Measurements from ENCODE around the gene EPC2. TPM values are rescaled to one million over a fixed set of nuclear protein-coding genes. Genes with fewer than 3 reads are reported as not detected.

Gene EPC2
- total RNA-seq: 24.2 TPM
- long read RNA-seq, partial matches to known transcripts: 4 of 9 reads
- long read RNA-seq, other reads (novel, unspliced or antisense): 3 of 9 reads

- peak; percentile 94 for ATAC-seq
- peak; percentile 94 for DNase-seq
- intact Hi-C loops (cut with micrococcal nuclease): no loop called here
These were observed at the start of gene EPC2 for GRCh38 chr2:148643998-148644882. Gene EPC2 (plus strand): TSS chr2:148644751. CDS start chr2:148645018, 267 bp downstream.

GRCh38 chr2:148596018-148596417 lies 48.5 kb upstream of the EPC2 start:
- DNase-seq: no peak
- intact Hi-C loops (cut with micrococcal nuclease): no loop called here
- no peak for ATAC-seq

GRCh38 chr2:148599109-148599991 lies 45.2 kb upstream of the EPC2 start:
- intact Hi-C loops (cut with micrococcal nuclease): no loop called here
- ATAC-seq: no peak
- DNase-seq: no peak

- DNase-seq (no peak), ATAC-seq (no peak)
- intact Hi-C loops (cut with micrococcal nuclease): no loop called here
These were observed 41.5 kb upstream of the EPC2 start for GRCh38 chr2:148602885-148603561.

- DNase-seq (no peak), ATAC-seq (no peak)
- intact Hi-C loops (cut with micrococcal nuclease): no loop called here
These were observed 41.0 kb upstream of the EPC2 start for GRCh38 chr2:148603562-148603920.

- ATAC-seq (no peak), DNase-seq (no peak)
- intact Hi-C loops (cut with micrococcal nuclease): no loop called here
These were observed 39.6 kb upstream of the EPC2 start for GRCh38 chr2:148604927-148605326.

- intact Hi-C loops (cut with micrococcal nuclease): no loop called here
- ATAC-seq: no peak
- no peak for DNase-seq
These were observed 37.0 kb upstream of the EPC2 start for GRCh38 chr2:148607566-148607965.

GRCh38 chr2:148613231-148614013 lies 31.1 kb upstream of the EPC2 start:
- no peak for DNase-seq
- intact Hi-C loops (cut with micrococcal nuclease): no loop called here
- ATAC-seq: no peak

GRCh38 chr2:148614014-148614321 lies 30.6 kb upstream of the EPC2 start:
- intact Hi-C loops (cut with micrococcal nuclease): no loop called here
- no peak for DNase-seq
- peak; percentile 33 for ATAC-seq

GRCh38 chr2:148614322-148615049 lies 30.1 kb upstream of the EPC2 start:
- intact Hi-C loops (cut with micrococcal nuclease): no loop called here
- ATAC-seq: peak; percentile 88
- DNase-seq: no peak

- intact Hi-C loops (cut with micrococcal nuclease): no loop called here
- ATAC-seq (peak; percentile 15), DNase-seq (no peak)
These were observed 29.1 kb upstream of the EPC2 start for GRCh38 chr2:148615381-148615841.

- intact Hi-C loops (cut with micrococcal nuclease): no loop called here
- ATAC-seq: no peak
- no peak for DNase-seq
These were observed 27.9 kb upstream of the EPC2 start for GRCh38 chr2:148616662-148617061.

- intact Hi-C loops (cut with micrococcal nuclease): no loop called here
- no peak for ATAC-seq
- no peak for DNase-seq
These were observed 27.3 kb upstream of the EPC2 start for GRCh38 chr2:148617219-148617618.

GRCh38 chr2:148619560-148620195 lies 24.9 kb upstream of the EPC2 start:
- no peak for DNase-seq
- intact Hi-C loops (cut with micrococcal nuclease): no loop called here
- ATAC-seq: no peak

- peak; percentile 81 for ATAC-seq
- intact Hi-C loops (cut with micrococcal nuclease): no loop called here
- no peak for DNase-seq
These were observed 22.2 kb upstream of the EPC2 start for GRCh38 chr2:148622366-148622765.

- intact Hi-C loops (cut with micrococcal nuclease): no loop called here
- DNase-seq (no peak), ATAC-seq (no peak)
These were observed 21.5 kb upstream of the EPC2 start for GRCh38 chr2:148623086-148623485.

GRCh38 chr2:148627224-148627623 lies 17.3 kb upstream of the EPC2 start:
- no peak for DNase-seq
- ATAC-seq: no peak
- intact Hi-C loops (cut with micrococcal nuclease): no loop called here

GRCh38 chr2:148634749-148635148 lies 9.8 kb upstream of the EPC2 start:
- intact Hi-C loops (cut with micrococcal nuclease): no loop called here
- ATAC-seq: no peak
- DNase-seq: no peak
